ENCODE data around the gene FPR2. TPM values are rescaled to one million over a fixed set of nuclear protein-coding genes. Genes with fewer than 3 reads are reported as not detected.

The FPR2 gene
- total and polyA plus RNA-seq, 9 donors = 0.21 to 2.4 (median 0.95) TPM

DNA sequence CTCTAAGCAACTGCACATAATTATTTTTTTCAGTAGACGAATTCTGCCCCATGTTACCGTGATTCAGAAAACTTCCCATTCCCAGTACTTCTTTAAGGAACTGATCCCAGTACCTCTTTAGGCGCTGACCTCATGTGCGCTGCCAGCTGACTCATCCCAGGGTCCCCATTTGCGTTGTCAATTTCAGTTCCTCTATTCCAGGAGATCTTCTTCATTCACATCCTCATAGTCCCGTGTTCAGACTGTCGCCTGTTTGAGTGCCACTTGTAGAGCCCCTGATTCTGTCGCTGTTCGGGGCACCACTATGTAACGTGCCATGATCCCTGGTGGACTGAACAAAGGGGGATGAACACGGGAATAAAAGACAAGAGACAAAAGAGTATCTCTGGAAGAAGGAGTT lies 50.4 kb downstream of the FPR2 start:
- H3K27me3 ChIP-seq = no peaks in the 10 kb centered on the region
- DNase-seq = no peak
- no peaks in the 10 kb centered on the region for H3K36me3 ChIP-seq
- no peaks in the 10 kb centered on the region for H3K4me1 ChIP-seq (ENCODE audit: insufficient read depth)
- no peak for TF ChIP-seq EP300 (IDR thresholded peaks at IDR 0.05)
- TF ChIP-seq, protein P1, sequence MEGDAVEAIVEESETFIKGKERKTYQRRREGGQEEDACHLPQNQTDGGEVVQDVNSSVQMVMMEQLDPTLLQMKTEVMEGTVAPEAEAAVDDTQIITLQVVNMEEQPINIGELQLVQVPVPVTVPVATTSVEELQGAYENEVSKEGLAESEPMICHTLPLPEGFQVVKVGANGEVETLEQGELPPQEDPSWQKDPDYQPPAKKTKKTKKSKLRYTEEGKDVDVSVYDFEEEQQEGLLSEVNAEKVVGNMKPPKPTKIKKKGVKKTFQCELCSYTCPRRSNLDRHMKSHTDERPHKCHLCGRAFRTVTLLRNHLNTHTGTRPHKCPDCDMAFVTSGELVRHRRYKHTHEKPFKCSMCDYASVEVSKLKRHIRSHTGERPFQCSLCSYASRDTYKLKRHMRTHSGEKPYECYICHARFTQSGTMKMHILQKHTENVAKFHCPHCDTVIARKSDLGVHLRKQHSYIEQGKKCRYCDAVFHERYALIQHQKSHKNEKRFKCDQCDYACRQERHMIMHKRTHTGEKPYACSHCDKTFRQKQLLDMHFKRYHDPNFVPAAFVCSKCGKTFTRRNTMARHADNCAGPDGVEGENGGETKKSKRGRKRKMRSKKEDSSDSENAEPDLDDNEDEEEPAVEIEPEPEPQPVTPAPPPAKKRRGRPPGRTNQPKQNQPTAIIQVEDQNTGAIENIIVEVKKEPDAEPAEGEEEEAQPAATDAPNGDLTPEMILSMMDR (IDR thresholded peaks at IDR 0.05) = no peak
- TF ChIP-seq POLR2A (IDR thresholded peaks at IDR 0.05) = no peak
- H3K9me3 ChIP-seq = peaks cover 0 to 5% of the 10 kb centered on the region in 2 donors
- intact Hi-C loops (cut with DNase I) = no loop called here
- WGBS, 3 donors = 84 to 91% (median 87%) methylated on average over 11 of the region's 11 CpGs
- no peak overlapping the region for H3K4me3 ChIP-seq
- H3K27ac ChIP-seq = no peak overlapping the region

DNA sequence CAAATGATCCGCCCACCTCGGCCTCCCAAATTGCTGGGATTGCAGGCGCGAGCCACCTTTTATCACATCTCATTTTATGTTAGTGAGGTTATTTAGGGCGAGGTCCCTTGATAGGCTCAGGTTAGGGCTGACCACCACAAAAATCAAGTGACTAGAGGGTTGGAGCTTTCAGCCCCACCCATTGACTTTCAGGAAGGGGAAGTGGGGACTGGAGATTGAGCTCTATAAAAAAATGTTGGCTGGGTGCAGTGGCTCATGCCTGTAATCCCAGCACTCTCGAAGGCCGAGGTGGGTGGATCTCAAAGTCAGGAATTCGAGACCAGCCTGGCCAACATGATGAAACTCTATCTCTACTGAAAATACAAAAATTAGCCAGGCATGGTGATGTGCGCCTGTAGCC lies 54.1 kb downstream of the FPR2 start:
- H3K4me3 ChIP-seq = no peak overlapping the region
- H3K27me3 ChIP-seq = no peaks in the 10 kb centered on the region
- H3K36me3 ChIP-seq = no peaks in the 10 kb centered on the region
- TF ChIP-seq EP300 (IDR thresholded peaks at IDR 0.05) = no peak
- TF ChIP-seq, protein P1 (IDR thresholded peaks at IDR 0.05) = no peak
- no peak for TF ChIP-seq POLR2A (IDR thresholded peaks at IDR 0.05)
- H3K27ac ChIP-seq = no peak overlapping the region
- no peak for DNase-seq
- H3K4me1 ChIP-seq (ENCODE audit: insufficient read depth) = no peaks in the 10 kb centered on the region
- WGBS, 3 donors = 90 to 94% (median 90%) methylated on average over 9 of the region's 9 CpGs
- peaks cover 0 to 5% of the 10 kb centered on the region in 2 donors for H3K9me3 ChIP-seq
- intact Hi-C loops (cut with DNase I) = no loop called here

DNA sequence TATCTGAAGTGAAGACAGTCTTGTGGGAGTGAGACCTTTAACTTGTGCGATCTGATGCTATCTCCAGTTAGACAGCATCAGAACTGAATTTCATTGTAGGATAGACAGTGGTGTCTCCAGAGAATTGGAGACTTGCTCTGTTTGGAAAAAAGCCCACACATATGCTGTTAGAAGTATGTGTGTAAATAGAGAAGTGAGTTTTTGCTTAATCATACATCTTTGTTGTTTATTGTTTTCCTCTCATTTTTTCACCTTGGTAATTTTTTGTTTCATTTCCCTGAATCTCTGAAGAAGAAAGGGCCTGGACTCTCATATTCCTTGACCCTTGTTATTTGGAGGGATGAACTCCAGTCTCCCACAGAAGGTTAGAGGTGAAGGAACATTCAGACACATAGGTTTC lies 55.7 kb downstream of the FPR2 start:
- H3K27me3 ChIP-seq = no peaks in the 10 kb centered on the region
- H3K9me3 ChIP-seq = no peaks in the 10 kb centered on the region
- H3K36me3 ChIP-seq = no peaks in the 10 kb centered on the region
- DNase-seq = no peak
- H3K4me1 ChIP-seq (ENCODE audit: insufficient read depth) = no peaks in the 10 kb centered on the region
- no peak overlapping the region for H3K27ac ChIP-seq
- no peak overlapping the region for H3K4me3 ChIP-seq
- intact Hi-C loops (cut with DNase I) = no loop called here
- WGBS, 3 donors = 73 to 80% (median 76%) methylated on average over 1 of the region's 1 CpG
- TF ChIP-seq POLR2A (IDR thresholded peaks at IDR 0.05) = no peak
- TF ChIP-seq EP300 (IDR thresholded peaks at IDR 0.05) = no peak
- TF ChIP-seq, protein P1 (IDR thresholded peaks at IDR 0.05) = no peak

DNA sequence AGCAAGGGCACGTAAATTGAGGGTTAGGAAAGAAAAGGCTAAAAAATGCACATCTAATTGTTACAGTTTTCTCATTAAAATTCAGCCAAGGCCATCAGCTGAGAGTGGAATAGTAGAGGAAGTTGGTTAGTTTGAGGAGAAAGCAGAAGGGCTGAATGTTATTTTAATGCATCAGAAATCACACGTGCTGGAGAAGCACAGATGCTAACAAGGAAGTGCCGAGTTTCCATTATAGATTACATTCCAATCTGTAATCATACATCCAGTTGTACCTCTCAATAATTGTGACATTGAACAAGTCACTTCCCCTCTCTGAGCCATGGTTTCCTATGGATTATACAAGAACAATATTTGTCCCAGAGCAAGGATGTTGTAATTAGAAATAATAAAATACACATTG lies 59.0 kb downstream of the FPR2 start:
- intact Hi-C loops (cut with DNase I) = no loop called here
- DNase-seq = no peak
- Histone ChIP-seq H3K36me3 (no peaks in the 10 kb centered on the region), H3K4me3 (no peak overlapping the region), H3K27me3 (no peaks in the 10 kb centered on the region), H3K4me1 (ENCODE audit: insufficient read depth) (no peaks in the 10 kb centered on the region), H3K9me3 (no peaks in the 10 kb centered on the region), H3K27ac (no peak overlapping the region)
- TF ChIP-seq EP300 (IDR thresholded peaks at IDR 0.05) = no peak
- 59 to 75% (median 66%) methylated on average over 3 of the region's 3 CpGs for WGBS, 3 donors

Other genes with a start within 250 kb of the FPR2 start
- under 1 TPM in 2 of 7 donors, not detected in 5; 0.40 to 0.45 TPM for gene SIGLEC6, start 229.5 kb upstream of the FPR2 start, total RNA-seq
- gene SIGLEC6, start 229.5 kb upstream of the FPR2 start, polyA plus RNA-seq = under 1 TPM; 0.19 to 0.67 TPM
- gene ZNF175, start 189.9 kb upstream of the FPR2 start, total RNA-seq = 10 to 100 TPM in 5 of 7 donors, 1 to 10 TPM in 2; 4.3 to 17.3 (median 13.1) TPM
- gene ZNF175, start 189.9 kb upstream of the FPR2 start, polyA plus RNA-seq = 10 to 100 TPM in 1 of 2 donors, 1 to 10 TPM in 1; 5.4 to 12.3 TPM
- gene SIGLEC5, start 130.8 kb upstream of the FPR2 start, total RNA-seq = under 1 TPM in 4 of 7 donors, not detected in 3; 0.13 to 0.69 (median 0.56) TPM
- gene SIGLEC5, start 130.8 kb upstream of the FPR2 start, polyA plus RNA-seq = under 1 TPM in 1 of 2 donors, not detected in 1; 0.13 TPM
- 1 to 10 TPM in 3 of 7 donors, under 1 TPM in 3, not detected in 1; 0.11 to 4.1 (median 1.0) TPM for gene SIGLEC14, start 114.4 kb upstream of the FPR2 start, total RNA-seq
- gene SIGLEC14, start 114.4 kb upstream of the FPR2 start, polyA plus RNA-seq = under 1 TPM in 1 of 2 donors, not detected in 1; 0.27 TPM
- 10 to 100 TPM; 30.3 to 93.2 (median 50.3) TPM for gene SPACA6, start 67.8 kb upstream of the FPR2 start, total RNA-seq
- 10 to 100 TPM in 1 of 2 donors, 1 to 10 TPM in 1; 6.4 to 27.4 TPM for gene SPACA6, start 67.8 kb upstream of the FPR2 start, polyA plus RNA-seq
- gene HAS1, start 37.2 kb upstream of the FPR2 start, total RNA-seq = 100 to 1,000 TPM in 1 of 7 donors, 10 to 100 TPM in 3, 1 to 10 TPM in 3; 1.8 to 385 (median 15.3) TPM
- gene HAS1, start 37.2 kb upstream of the FPR2 start, polyA plus RNA-seq = 1 to 10 TPM; 1.0 to 7.5 TPM
- gene FPR1, start 9.3 kb upstream of the FPR2 start, total RNA-seq = 10 to 100 TPM in 1 of 7 donors, 1 to 10 TPM in 6; 1.8 to 18.2 (median 3.6) TPM
- 10 to 100 TPM in 1 of 2 donors, 1 to 10 TPM in 1; 1.1 to 11.0 TPM for gene FPR1, start 9.3 kb upstream of the FPR2 start, polyA plus RNA-seq
- 1 to 10 TPM; 1.5 to 4.5 (median 3.5) TPM for gene FPR3, start 34.0 kb downstream of the FPR2 start, total RNA-seq
- 10 to 100 TPM in 1 of 2 donors, 1 to 10 TPM in 1; 1.9 to 20.5 TPM for gene FPR3, start 34.0 kb downstream of the FPR2 start, polyA plus RNA-seq
- 10 to 100 TPM; 18.2 to 33.1 (median 30.0) TPM for gene ZNF577, start 126.8 kb downstream of the FPR2 start, total RNA-seq
- 10 to 100 TPM; 38.9 to 40.6 TPM for gene ZNF577, start 126.8 kb downstream of the FPR2 start, polyA plus RNA-seq
- gene ZNF649, start 143.8 kb downstream of the FPR2 start, total RNA-seq = 10 to 100 TPM in 6 of 7 donors, 1 to 10 TPM in 1; 9.4 to 22.4 (median 21.2) TPM
- gene ZNF649, start 143.8 kb downstream of the FPR2 start, polyA plus RNA-seq = 10 to 100 TPM; 13.2 to 15.5 TPM
- 1 to 10 TPM; 5.1 to 8.0 (median 5.9) TPM for gene ZNF613, start 166.3 kb downstream of the FPR2 start, total RNA-seq
- gene ZNF613, start 166.3 kb downstream of the FPR2 start, polyA plus RNA-seq = 1 to 10 TPM; 4.9 to 7.0 TPM
- gene ZNF350, start 225.7 kb downstream of the FPR2 start, total RNA-seq = 10 to 100 TPM in 6 of 7 donors, 1 to 10 TPM in 1; 9.2 to 16.6 (median 13.9) TPM
- 10 to 100 TPM; 10.4 to 16.6 TPM for gene ZNF350, start 225.7 kb downstream of the FPR2 start, polyA plus RNA-seq
- 10 to 100 TPM in 6 of 7 donors, 1 to 10 TPM in 1; 6.8 to 20.0 (median 15.3) TPM for gene ZNF615, start 247.0 kb downstream of the FPR2 start, total RNA-seq
- 10 to 100 TPM in 1 of 2 donors, 1 to 10 TPM in 1; 9.6 to 11.8 TPM for gene ZNF615, start 247.0 kb downstream of the FPR2 start, polyA plus RNA-seq

All from ovary (tissue), 9 donors.